Measurements from ENCODE around the gene OSBPL6. TPM values are rescaled to one million over a fixed set of nuclear protein-coding genes. Genes with fewer than 3 reads are reported as not detected.
"Not testable (repeated sequence)": the region's sequence is repeated elsewhere in the genome, so short reads cannot be mapped to it uniquely, and the experiment has no call there.

OSBPL6 gene
- total RNA-seq, 4 donors from 2014 or later: 1.8 to 3.3 (median 2.3) TPM

GRCh38 chr2:178335230-178335629 is 140.9 kb downstream of the OSBPL6 start:
- Histone ChIP-seq H3K9me3 (no peaks in the 10 kb centered on the region), H3K27ac (replicated peaks in 1 of 4) (no peak overlapping the region), H3K4me1 (no peaks in the 10 kb centered on the region), H3K27me3 (no peaks in the 10 kb centered on the region), H3K36me3 (peaks cover 0 to 15% (median 3%) of the 10 kb centered on the region in 4 donors), H3K4me3 (no peak overlapping the region)
- intact Hi-C loops (cut with DNase I): no loop called here
- DNase-seq (ENCODE audit: extremely low spot score): no peak
- TF ChIP-seq POLR2A (IDR thresholded peaks at IDR 0.05; ENCODE audit: low read depth) (no peak), POLR2AphosphoS5 (IDR thresholded peaks at IDR 0.05) (no peak), EP300 (IDR thresholded peaks at IDR 0.05) (no peak), CTCF (IDR thresholded peaks at IDR 0.05) (no peak)

GRCh38 chr2:178344121-178344520 is 149.8 kb downstream of the OSBPL6 start:
- Histone ChIP-seq H3K36me3 (peaks cover 0 to 5% (median under 1%) of the 10 kb centered on the region in 4 donors), H3K4me3 (no peak overlapping the region), H3K4me1 (no peaks in the 10 kb centered on the region), H3K9me3 (no peaks in the 10 kb centered on the region), H3K27me3 (no peaks in the 10 kb centered on the region), H3K27ac (replicated peaks in 1 of 4) (no peak overlapping the region)
- DNase-seq (ENCODE audit: extremely low spot score): no peak
- 93% methylated on average over 11 of the region's 11 CpGs for WGBS
- intact Hi-C loops (cut with DNase I): no loop called here
- TF ChIP-seq POLR2A (IDR thresholded peaks at IDR 0.05; ENCODE audit: low read depth) (no peak), POLR2AphosphoS5 (IDR thresholded peaks at IDR 0.05) (no peak), CTCF (IDR thresholded peaks at IDR 0.05) (no peak), EP300 (IDR thresholded peaks at IDR 0.05) (no peak)

- H3K4me1 ChIP-seq: no peaks in the 10 kb centered on the region
- no peak for DNase-seq (ENCODE audit: extremely low spot score)
- no peak for TF ChIP-seq EP300 (IDR thresholded peaks at IDR 0.05)
- TF ChIP-seq POLR2A (IDR thresholded peaks at IDR 0.05; ENCODE audit: low read depth): no peak
- no peak for TF ChIP-seq CTCF (IDR thresholded peaks at IDR 0.05)
- no peak for TF ChIP-seq POLR2AphosphoS5 (IDR thresholded peaks at IDR 0.05)
- intact Hi-C loops (cut with DNase I): no loop called here
- no peak overlapping the region for H3K4me3 ChIP-seq
- H3K27me3 ChIP-seq: no peaks in the 10 kb centered on the region
- H3K27ac ChIP-seq (replicated peaks in 1 of 4): no peak overlapping the region
- no peaks in the 10 kb centered on the region for H3K9me3 ChIP-seq
- 91% methylated on average over 2 of the region's 2 CpGs for WGBS
- peaks cover 4 to 16% (median 7%) of the 10 kb centered on the region in 4 donors for H3K36me3 ChIP-seq
These were observed 151.6 kb downstream of the OSBPL6 start for GRCh38 chr2:178345951-178346350.

GRCh38 chr2:178350051-178350450 is 155.7 kb downstream of the OSBPL6 start:
- intact Hi-C loops (cut with DNase I): no loop called here

GRCh38 chr2:178357704-178358103 is 163.4 kb downstream of the OSBPL6 start:
- 99% methylated on average over 4 of the region's 4 CpGs for WGBS
- H3K4me1 ChIP-seq; H3K27me3 ChIP-seq; H3K27ac ChIP-seq (replicated peaks in 1 of 4); DNase-seq (ENCODE audit: extremely low spot score); intact Hi-C loops (cut with DNase I); H3K4me3 ChIP-seq; H3K36me3 ChIP-seq: not testable (repeated sequence)
- H3K9me3 ChIP-seq: peaks cover 0 to 11% (median 2%) of the 10 kb centered on the region in 4 donors

More at GRCh38 chr2:178350051-178350450, 155.7 kb downstream of the OSBPL6 start:
- Histone ChIP-seq H3K4me1 (no peaks in the 10 kb centered on the region), H3K4me3 (no peak overlapping the region), H3K36me3 (peaks cover 4 to 16% (median 7%) of the 10 kb centered on the region in 4 donors), H3K27ac (replicated peaks in 1 of 4) (no peak overlapping the region), H3K9me3 (no peaks in the 10 kb centered on the region), H3K27me3 (no peaks in the 10 kb centered on the region)
- 93% methylated on average over 3 of the region's 3 CpGs for WGBS
- TF ChIP-seq EP300 (IDR thresholded peaks at IDR 0.05) (no peak), POLR2A (IDR thresholded peaks at IDR 0.05; ENCODE audit: low read depth) (no peak), CTCF (IDR thresholded peaks at IDR 0.05) (no peak), POLR2AphosphoS5 (IDR thresholded peaks at IDR 0.05) (no peak)
- DNase-seq (ENCODE audit: extremely low spot score): no peak
